OCI-LY1 (cell line): Measurements from ENCODE around the gene CTDSPL.

Experiments used
- H2AFZ ChIP-seq: fragments of 200-600 bp; sonication (generic), shearing (Covaris generic); 2 replicates; pipeline ENCODE4 v1.6.0; 2014; ENCODE audit warnings: antibody characterized with exemption, mild to moderate bottlenecking, low read length
- H3F3A ChIP-seq: fragments of 200-600 bp; sonication (generic), shearing (Covaris generic); 2 replicates; pipeline ENCODE4 v1.6.0; 2014; ENCODE audit warnings: mild to moderate bottlenecking, antibody characterized with exemption, low read length, moderate library complexity; ENCODE audit not compliant: insufficient read depth
- H3K27ac ChIP-seq: fragments of 200-600 bp; sonication (generic); 2 replicates; pipeline ENCODE4 v1.5.1; 2014; ENCODE audit warnings: low read length, mixed run types, mild to moderate bottlenecking, low read depth; ENCODE audit not compliant: poor library complexity, severe bottlenecking
- H3K27me3 ChIP-seq: fragments of 200-600 bp; sonication (generic); 2 replicates; pipeline ENCODE4 v1.6.0; 2014; ENCODE audit warnings: antibody characterized with exemption, mild to moderate bottlenecking, low read length, moderate library complexity; ENCODE audit not compliant: insufficient read depth
- H3K36me3 ChIP-seq: fragments of 200-600 bp; sonication (generic); 2 replicates; pipeline ENCODE4 v1.6.1; 2014; ENCODE audit warnings: mild to moderate bottlenecking, antibody characterized with exemption, low read length, moderate library complexity, mixed read lengths; ENCODE audit not compliant: insufficient read depth
- H3K4me1 ChIP-seq: fragments of 200-600 bp; sonication (generic); 2 replicates; pipeline ENCODE4 v1.5.1; 2014; ENCODE audit warnings: mild to moderate bottlenecking, low read length, moderate library complexity; ENCODE audit not compliant: insufficient read depth, severe bottlenecking
- H3K4me2 ChIP-seq: fragments of 200-600 bp; sonication (generic), shearing (Covaris generic); 2 replicates; pipeline ENCODE4 v1.6.1; 2014; ENCODE audit warnings: low read length
- H3K4me3 ChIP-seq: fragments of 200-600 bp; sonication (generic); 2 replicates; pipeline ENCODE4 v1.5.1; 2014; ENCODE audit warnings: low read length, low read depth, mild to moderate bottlenecking, mixed read lengths; ENCODE audit not compliant: poor library complexity, severe bottlenecking
- H3K79me2 ChIP-seq: fragments of 200-600 bp; shearing (Covaris generic); 2 replicates; pipeline ENCODE4 v1.6.1; 2016; ENCODE audit warnings: mixed run types, low read length, mixed read lengths; ENCODE audit not compliant: insufficient read depth
- H3K9ac ChIP-seq: fragments of 200-600 bp; sonication (generic), shearing (Covaris generic); 2 replicates; pipeline ENCODE4 v1.6.1; 2014; ENCODE audit warnings: mild to moderate bottlenecking, low read length, mixed read lengths
- H3K9me2 ChIP-seq: fragments of 200-600 bp; sonication (generic), shearing (Covaris generic); 2 replicates; pipeline ENCODE4 v1.6.1; 2014; ENCODE audit warnings: low read depth, mild to moderate bottlenecking, low read length, mixed read lengths
- H3K9me3 ChIP-seq: fragments of 200-600 bp; shearing (Covaris generic); 2 replicates; pipeline ENCODE4 v1.6.1; 2014; ENCODE audit warnings: low read length, mixed read lengths
- H4K20me1 ChIP-seq: fragments of 200-600 bp; sonication (generic), shearing (Covaris generic); 2 replicates; pipeline ENCODE4 v1.6.0; 2016; ENCODE audit warnings: mild to moderate bottlenecking, low read length; ENCODE audit not compliant: insufficient read depth
- CTCF ChIP-seq: fragments of 200-600 bp; sonication (generic), shearing (Covaris generic); IDR thresholded peaks from 2 replicates; pipeline ENCODE4 v1.5.1; 2017; ENCODE audit warnings: mild to moderate bottlenecking, antibody characterized with exemption, low read length, moderate library complexity, mixed read lengths
- EZH2 ChIP-seq: fragments of 200-600 bp; sonication (generic), shearing (Covaris generic); IDR thresholded peaks from 2 replicates; pipeline ENCODE4 v1.8.0; 2017; ENCODE audit warnings: borderline replicate concordance, mixed run types, mild to moderate bottlenecking, antibody characterized with exemption, low read length, moderate library complexity, mixed read lengths

The CTDSPL gene

GRCh38 chr3:37859354-37859753 lies 2.3 kb upstream of the CTDSPL start:
- TF ChIP-seq CTCF (no peak), EZH2 (no peak)
- no peak overlapping the region for H3K4me2 ChIP-seq

GRCh38 chr3:37859908-37860199 lies 1.8 kb upstream of the CTDSPL start:
- H3K79me2 ChIP-seq: no peaks in the 10 kb centered on the region
- H3K4me1 ChIP-seq: peaks cover 20% of the 10 kb centered on the region
- no peaks in the 10 kb centered on the region for H3F3A ChIP-seq
- no peak overlapping the region for H3K4me2 ChIP-seq
- no peak for TF ChIP-seq CTCF
- no peak overlapping the region for H3K27ac ChIP-seq
- no peak overlapping the region for H3K9ac ChIP-seq
- no peak overlapping the region for H3K4me3 ChIP-seq
- H4K20me1 ChIP-seq: no peaks in the 10 kb centered on the region
- H3K27me3 ChIP-seq: no peaks in the 10 kb centered on the region
- no peaks in the 10 kb centered on the region for H3K9me3 ChIP-seq
- no peaks in the 10 kb centered on the region for H3K36me3 ChIP-seq
- H2AFZ ChIP-seq: no peak overlapping the region
- H3K9me2 ChIP-seq: no peaks in the 10 kb centered on the region

More at GRCh38 chr3:37859354-37859753, 2.3 kb upstream of the CTDSPL start:
- Histone ChIP-seq H3K36me3 (no peaks in the 10 kb centered on the region), H3K27ac (no peak overlapping the region), H3K79me2 (no peaks in the 10 kb centered on the region), H3K4me1 (peaks cover 17% of the 10 kb centered on the region), H3K9me2 (no peaks in the 10 kb centered on the region), H3K4me3 (no peak overlapping the region), H3K9me3 (no peaks in the 10 kb centered on the region), H3F3A (no peaks in the 10 kb centered on the region), H3K27me3 (no peaks in the 10 kb centered on the region), H2AFZ (no peak overlapping the region), H3K9ac (no peak overlapping the region), H4K20me1 (no peaks in the 10 kb centered on the region)

- no peak overlapping the region for H3K4me3 ChIP-seq
- H3K9me3 ChIP-seq: no peaks in the 10 kb centered on the region
- no peaks in the 10 kb centered on the region for H3K9me2 ChIP-seq
- no peak overlapping the region for H3K27ac ChIP-seq
- no peaks in the 10 kb centered on the region for H4K20me1 ChIP-seq
- TF ChIP-seq EZH2: no peak
- TF ChIP-seq CTCF: no peak
- no peak overlapping the region for H3K9ac ChIP-seq
- no peaks in the 10 kb centered on the region for H3K27me3 ChIP-seq
- H2AFZ ChIP-seq: no peak overlapping the region
- no peaks in the 10 kb centered on the region for H3K79me2 ChIP-seq
- no peak overlapping the region for H3K4me2 ChIP-seq
- H3K36me3 ChIP-seq: no peaks in the 10 kb centered on the region
- peaks cover 25% of the 10 kb centered on the region for H3K4me1 ChIP-seq
- H3F3A ChIP-seq: no peaks in the 10 kb centered on the region
These were observed 681 bp downstream of the CTDSPL start for GRCh38 chr3:37862219-37862902.
